Right ventricle myocardium superior (tissue), 1 donor: ENCODE measurements around the gene LRRC32. TPM values are rescaled to one million over a fixed set of nuclear protein-coding genes. Genes with fewer than 3 reads are reported as not detected.

Experiments used
- ATAC-seq: fragments of 200-7000 bp; cut with Tn5 transposase; one replicate; pipeline ENCODE4 v1.9.1; 2020; ENCODE audit warnings: mild to moderate bottlenecking; ENCODE audit not compliant: poor library complexity
- DNase-seq: peaks from one replicate; pipeline ENCODE4 v3.0.0-alpha.2; 2020
- intact Hi-C: fragments of 100-400 bp; cut with DNase I; formaldehyde crosslinking; loops from one replicate; pipeline ENCODE4 v1.11.2; 2022
- total RNA-seq: library from RNA; stranded (reverse); fragmentation: NEBNext Ultra II Directional; extraction: Animal tissue kit (Norgen Biotek cat#: 25700); gene quantifications from one replicate; pipeline ENCODE4 v1.2.1, GENCODE V29; 2021
- donor health status: DM: no; HTN: yes; CAD: no; lungs with severe emphysema.

The LRRC32 gene
- total RNA-seq, 1 donor from 2014 or later: 30.3 TPM

DNA sequence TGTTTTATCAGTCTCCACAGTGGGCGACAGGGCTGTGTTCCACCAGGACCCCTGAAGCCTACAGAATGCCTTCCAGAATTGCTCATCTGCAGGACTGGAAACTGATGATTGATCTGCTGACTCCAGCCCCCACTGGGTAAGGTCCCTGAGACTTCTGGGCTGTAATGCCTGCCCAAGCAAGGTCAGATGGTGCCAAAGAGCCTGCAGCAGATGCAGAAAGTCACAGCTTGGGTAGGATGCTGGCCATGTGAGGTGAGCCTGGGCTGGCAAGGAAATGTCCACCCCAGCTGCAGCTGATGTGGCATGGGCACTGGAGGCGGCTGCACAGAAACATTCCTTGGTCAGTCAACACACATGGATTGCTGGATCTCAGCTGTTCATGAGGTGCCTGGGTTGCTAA, 30.9 kb downstream of the LRRC32 start:
- ATAC-seq: no peak
- no peak for DNase-seq
- intact Hi-C loops: no loop called here

DNA sequence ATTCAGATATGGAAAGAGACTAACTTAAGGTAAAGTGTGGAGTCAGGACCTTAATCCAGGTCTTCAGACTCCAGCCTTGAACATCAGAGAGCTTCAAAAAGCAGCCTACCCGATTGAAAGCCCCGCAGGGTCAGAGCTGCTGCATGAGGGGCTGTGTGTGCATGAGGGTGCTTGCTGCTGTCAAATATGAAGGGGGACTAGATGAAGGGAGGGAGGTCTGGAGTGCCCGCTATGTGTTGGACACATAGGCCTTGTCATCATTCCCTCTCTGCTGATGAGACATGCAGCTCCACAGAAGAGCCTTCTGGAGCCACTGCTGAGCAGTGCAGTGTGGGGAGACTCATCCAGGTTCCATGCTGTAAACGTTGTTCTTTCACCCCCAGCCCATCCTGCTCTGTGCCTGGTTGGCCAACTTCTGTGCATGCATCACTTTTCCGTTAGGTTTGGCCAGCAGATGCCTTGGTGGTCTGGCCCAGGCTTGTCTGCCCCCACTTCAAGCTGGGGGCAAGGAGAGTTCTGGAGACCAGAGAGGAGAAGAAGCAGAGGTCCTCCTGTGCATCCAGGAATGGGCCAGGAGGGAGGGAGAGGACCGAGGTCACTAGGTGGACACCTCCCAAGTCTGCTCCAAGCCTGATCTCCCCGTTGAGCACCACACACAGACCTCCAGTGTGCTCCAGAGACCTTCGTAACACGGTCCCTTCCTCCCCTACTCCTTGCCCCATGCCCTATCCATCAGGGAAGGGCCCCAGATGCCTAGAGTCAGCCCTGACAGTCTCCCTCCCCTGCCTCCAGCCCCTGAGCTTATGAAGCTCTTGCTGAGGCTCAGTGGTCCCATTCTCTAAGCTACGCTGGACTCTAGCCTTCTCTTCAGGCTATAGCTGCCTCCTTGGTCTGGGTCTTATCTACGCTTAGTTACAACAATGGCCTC, 32.0 kb downstream of the LRRC32 start:
- no peak for DNase-seq
- intact Hi-C loops: no loop called here
- no peak for ATAC-seq

DNA sequence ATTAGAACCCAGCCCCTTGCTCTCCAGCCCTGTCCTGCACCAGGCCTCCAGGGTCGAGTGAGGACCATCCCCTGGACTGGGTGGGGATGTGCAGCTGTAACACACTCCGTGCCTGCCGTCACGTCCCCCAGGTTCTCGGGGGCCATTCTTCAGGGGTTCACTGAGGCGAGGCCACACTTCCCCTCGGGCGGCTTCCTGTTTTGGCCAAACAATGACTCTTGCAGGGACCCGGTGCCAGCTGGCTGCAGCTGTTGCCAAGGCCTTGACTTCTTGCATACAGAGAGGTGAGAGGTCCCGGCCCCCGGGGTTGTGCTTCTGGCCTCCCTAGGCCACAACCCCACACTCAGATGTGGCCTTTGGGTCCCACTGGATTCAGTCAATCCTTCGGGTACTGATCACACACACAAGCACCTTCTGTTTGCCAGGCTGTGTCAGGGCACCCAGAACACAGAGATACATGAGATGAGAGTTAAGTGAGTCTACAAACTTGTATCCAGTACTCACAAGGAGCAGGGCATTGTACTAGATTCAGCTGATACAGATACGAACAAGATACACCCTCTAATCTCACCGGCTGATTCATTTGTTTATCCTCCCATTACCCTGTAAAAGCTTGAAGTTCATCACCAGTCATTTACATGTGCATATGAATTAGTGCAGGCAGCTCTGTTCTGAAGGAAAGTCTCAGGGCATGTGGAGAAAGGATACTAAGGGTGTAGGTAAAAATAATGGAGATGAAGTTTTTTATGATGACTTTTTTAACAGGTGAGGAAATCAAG, 32.9 kb downstream of the LRRC32 start:
- ATAC-seq: peak; percentile 63
- intact Hi-C loops: no loop called here
- DNase-seq: peak; percentile 89

DNA sequence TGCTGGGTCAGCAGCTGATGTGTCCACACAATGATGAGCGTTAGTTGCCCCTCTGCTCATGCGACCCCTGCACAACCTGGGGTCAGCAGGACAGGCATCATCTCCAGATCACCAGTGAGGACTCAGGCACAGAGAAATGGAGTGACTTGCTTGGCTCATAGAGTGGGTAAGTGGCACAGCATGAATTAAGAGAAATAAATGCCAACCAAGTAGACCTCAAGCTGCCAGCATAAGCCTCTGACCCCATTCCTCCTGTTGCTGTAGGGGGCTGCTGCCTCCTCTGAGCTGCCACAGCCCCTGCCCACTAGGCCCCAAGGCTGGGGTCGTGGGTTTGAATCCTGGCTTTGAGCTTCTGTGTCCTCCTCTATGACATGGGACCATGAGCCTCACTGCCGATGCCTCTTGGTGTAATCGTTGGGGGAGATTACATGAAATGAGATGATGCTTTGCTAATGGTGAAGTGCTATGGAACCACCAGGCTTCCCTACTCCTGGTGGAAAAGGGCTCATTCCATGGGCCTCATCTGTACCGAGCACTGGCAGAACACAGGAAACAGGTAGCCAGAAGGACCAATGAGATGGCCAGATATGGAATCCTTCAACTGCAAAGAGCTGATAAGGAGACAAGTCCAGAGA, 33.6 kb downstream of the LRRC32 start:
- DNase-seq (no peak), ATAC-seq (no peak)
- intact Hi-C loops: no loop called here

GRCh38 chr11:76635991-76636738, 34.4 kb downstream of the LRRC32 start:
- ATAC-seq: no peak

GRCh38 chr11:76634886-76635285, 35.7 kb downstream of the LRRC32 start:
- intact Hi-C loops: no loop called here
- DNase-seq (no peak), ATAC-seq (no peak)

More at GRCh38 chr11:76635991-76636738, 34.4 kb downstream of the LRRC32 start:
- intact Hi-C loops: no loop called here
- no peak for DNase-seq

- intact Hi-C loops: no loop called here
- no peak for ATAC-seq
- no peak for DNase-seq
These were observed 38.1 kb downstream of the LRRC32 start for GRCh38 chr11:76632492-76632891.

- intact Hi-C loops: no loop called here
- DNase-seq (no peak), ATAC-seq (no peak)
These were observed 38.8 kb downstream of the LRRC32 start for GRCh38 chr11:76631566-76632308.

- no peak for ATAC-seq
- no peak for DNase-seq
- intact Hi-C loops: no loop called here
These were observed 39.8 kb downstream of the LRRC32 start for GRCh38 chr11:76630600-76631281.

DNA sequence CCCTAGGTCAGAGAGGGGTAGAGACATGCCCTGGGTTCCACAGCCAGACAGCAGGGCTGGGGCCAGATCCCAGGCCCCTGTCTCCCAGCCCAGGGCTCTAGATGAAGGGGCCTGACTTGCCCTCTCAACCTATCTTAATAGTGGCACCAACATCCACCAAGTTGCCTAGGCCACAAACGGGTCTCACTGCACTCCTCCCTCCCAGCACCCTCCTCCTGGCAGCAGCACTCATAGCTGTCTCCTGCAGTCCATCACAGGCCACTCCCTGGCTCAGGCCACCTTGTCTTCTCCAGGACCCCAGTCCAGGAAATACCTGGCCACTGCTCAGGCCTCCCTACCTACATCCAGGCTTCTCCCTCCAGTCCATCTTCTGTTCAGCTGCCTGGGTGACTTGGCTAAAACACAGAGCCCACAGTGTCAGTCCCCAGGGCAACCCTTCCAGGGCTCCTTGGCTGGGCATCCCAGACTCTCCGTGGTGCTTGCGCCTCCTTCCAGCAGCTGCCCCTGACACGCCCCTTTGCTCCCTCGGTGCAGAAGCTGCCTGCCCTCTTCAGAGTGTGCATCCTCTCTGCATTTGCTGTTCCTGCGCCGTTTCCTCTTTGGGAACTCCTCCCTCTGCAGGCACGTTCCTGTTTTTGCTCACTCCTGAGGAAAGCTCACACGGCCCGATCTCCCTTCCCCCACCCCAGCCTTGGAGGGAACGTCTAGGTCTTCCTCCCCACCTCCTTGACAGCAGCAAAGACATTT, 40.5 kb downstream of the LRRC32 start:
- ATAC-seq: peak; percentile 82
- peak; percentile 82 for DNase-seq
- intact Hi-C loops: no loop called here

DNA sequence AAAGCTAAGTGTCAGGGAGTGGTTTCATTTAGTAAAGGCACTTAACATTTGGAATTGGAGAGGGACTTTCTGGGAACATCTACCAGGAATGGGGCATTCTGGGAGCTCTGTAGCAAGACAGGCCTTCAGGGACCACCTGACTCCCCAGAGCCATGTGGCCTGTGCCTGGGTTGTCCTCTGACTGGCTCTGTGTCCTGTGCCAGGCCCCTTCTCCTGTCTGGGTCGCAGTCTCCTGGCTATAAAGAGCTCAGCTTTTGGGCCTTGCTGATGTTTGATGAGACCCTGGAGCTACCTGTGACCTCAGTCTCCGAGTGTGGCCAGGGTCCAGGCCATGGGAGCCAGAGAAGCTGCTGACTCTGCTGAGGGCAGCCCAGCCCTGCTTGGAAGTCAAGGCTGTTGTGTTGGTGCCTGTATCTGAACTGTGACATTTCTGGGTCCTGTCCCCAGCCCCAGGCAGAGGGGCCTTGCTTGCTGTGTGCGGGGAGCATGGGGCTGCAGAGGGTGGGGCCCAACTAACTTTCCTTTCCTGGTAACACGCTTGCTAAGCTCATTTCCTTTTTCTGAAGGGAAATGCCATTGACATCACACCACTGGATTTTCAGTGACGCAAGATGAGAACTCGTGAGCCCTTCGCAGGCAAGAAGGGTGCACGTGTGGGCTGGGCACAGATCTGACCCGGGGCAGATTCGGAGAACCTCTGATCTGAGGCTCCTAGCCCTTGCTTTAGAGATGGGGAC, 41.3 kb downstream of the LRRC32 start:
- intact Hi-C loops: no loop called here
- DNase-seq (peak; percentile 65), ATAC-seq (peak; percentile 70)

DNA sequence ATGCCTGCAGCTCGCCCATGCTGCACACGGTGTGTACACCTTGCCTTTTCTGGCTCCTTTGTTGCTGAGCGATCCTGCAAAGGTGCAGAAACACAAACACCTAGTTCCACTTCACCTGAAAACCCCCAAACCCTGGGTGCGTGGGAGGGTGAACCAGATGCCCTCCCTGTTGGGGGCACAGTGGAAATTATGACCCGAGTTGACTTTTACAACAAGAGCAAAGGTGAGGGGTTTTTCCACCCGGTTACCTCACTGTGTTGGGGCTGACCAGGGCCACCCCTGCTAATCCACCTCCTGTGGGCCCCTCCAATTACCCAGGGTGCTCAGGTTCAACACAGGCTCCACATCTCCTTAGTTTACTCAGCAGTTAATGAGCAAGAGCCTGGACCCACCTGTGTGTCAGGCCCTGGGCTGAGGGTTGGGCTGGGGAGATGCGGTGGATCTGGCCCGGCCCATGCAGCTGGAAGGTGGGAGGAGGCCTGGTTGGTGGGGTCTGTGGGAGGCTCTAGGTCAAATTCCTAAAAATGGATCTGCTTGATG, 42.1 kb downstream of the LRRC32 start:
- intact Hi-C loops: no loop called here
- no peak for DNase-seq
- ATAC-seq: no peak

- intact Hi-C loops: no loop called here
- no peak for DNase-seq
- no peak for ATAC-seq
These were observed 42.9 kb downstream of the LRRC32 start for GRCh38 chr11:76627606-76628005.

- ATAC-seq (no peak), DNase-seq (no peak)
- intact Hi-C loops: no loop called here
These were observed 43.6 kb downstream of the LRRC32 start for GRCh38 chr11:76626921-76627401.

- intact Hi-C loops: no loop called here
- no peak for DNase-seq
- ATAC-seq: no peak
These were observed 44.3 kb downstream of the LRRC32 start for GRCh38 chr11:76626266-76626665.
